ENCODE results near the gene NLRP7. TPM values are rescaled to one million over a fixed set of nuclear protein-coding genes. Genes with fewer than 3 reads are reported as not detected.
A peak's percentile ranks its signal among the peaks of the same experiment; 100 is the strongest.
"Not testable (repeated sequence)": the region's sequence is repeated elsewhere in the genome, so short reads cannot be mapped to it uniquely, and the experiment has no call there.

Gene NLRP7
- total RNA-seq (not detected), polyA plus RNA-seq (not detected)

GRCh38 chr19:54947381-54947780 is at the start of gene NLRP7:
NLRP7 (minus strand) TSS chr19:54947530.
- DNase-seq, result no peak
- Mint-ChIP-seq H3K27ac (no peak within 1 kb of the TSS), H3K4me1 (no peaks in the 10 kb centered on the region), H3K4me3 (no peak within 1 kb of the TSS), H3K9me3 (peaks cover 0 to 1% (median 0%) of the 10 kb centered on the region in 7 donors), H3K36me3 (no peaks in the 10 kb centered on the region), H3K27me3 (no peaks in the 10 kb centered on the region)
- Histone ChIP-seq H3K9me3 (ENCODE audit: control insufficient read depth in 2 of 2, low read length in 2 of 2) (no peaks in the 10 kb centered on the region), H3K27ac (ENCODE audit: insufficient read depth, low read length, poor library complexity, severe bottlenecking) (no peak within 1 kb of the TSS), H3K27me3 (ENCODE audit: control insufficient read depth, insufficient read depth, low read length) (no peaks in the 10 kb centered on the region), H3K4me3 (ENCODE audit: low read depth, low read length) (no peak within 1 kb of the TSS), H3K4me1 (ENCODE audit: control insufficient read depth, insufficient read depth, low read length, poor library complexity, severe bottlenecking) (no peaks in the 10 kb centered on the region), H3K36me3 (ENCODE audit: control insufficient read depth, insufficient read depth, low read length) (no peaks in the 10 kb centered on the region)
- no peak for ATAC-seq (ENCODE audit: low read depth in 2 of 2)

- no peak overlapping the region for H3K4me3 ChIP-seq (ENCODE audit: low read depth, low read length)
- no peak overlapping the region for H3K27ac Mint-ChIP-seq
- no peak overlapping the region for H3K27ac ChIP-seq (ENCODE audit: insufficient read depth, low read length, poor library complexity, severe bottlenecking)
- peaks cover 3% of the 10 kb centered on the region for H3K36me3 ChIP-seq (ENCODE audit: control insufficient read depth, insufficient read depth, low read length)
- no peak overlapping the region for H3K4me3 Mint-ChIP-seq
- H3K36me3 Mint-ChIP-seq, result peaks cover 14% of the 10 kb centered on the region
- H3K4me1 ChIP-seq (ENCODE audit: control insufficient read depth, insufficient read depth, low read length, poor library complexity, severe bottlenecking), result no peaks in the 10 kb centered on the region
- ATAC-seq (ENCODE audit: low read depth in 2 of 2) (no peak), DNase-seq (no peak)
- peaks cover 0 to 2% (median under 1%) of the 10 kb centered on the region in 7 donors for H3K9me3 Mint-ChIP-seq
- H3K27me3 ChIP-seq (ENCODE audit: control insufficient read depth, insufficient read depth, low read length), result no peaks in the 10 kb centered on the region
- peaks cover 24% of the 10 kb centered on the region for H3K27me3 Mint-ChIP-seq
- peaks cover 0 to 3% (median 0%) of the 10 kb centered on the region in 4 donors for H3K4me1 Mint-ChIP-seq
- H3K9me3 ChIP-seq (ENCODE audit: control insufficient read depth in 2 of 2, low read length in 2 of 2), result no peaks in the 10 kb centered on the region
Measured at GRCh38 chr19:54995561-54995960, 48.2 kb upstream of the NLRP7 start.

- not testable (repeated sequence) for H3K9me3 ChIP-seq (ENCODE audit: control insufficient read depth in 2 of 2, low read length in 2 of 2); H3K27ac Mint-ChIP-seq; H3K4me1 Mint-ChIP-seq; H3K4me1 ChIP-seq (ENCODE audit: control insufficient read depth, insufficient read depth, low read length, poor library complexity, severe bottlenecking); H3K27ac ChIP-seq (ENCODE audit: insufficient read depth, low read length, poor library complexity, severe bottlenecking); H3K36me3 ChIP-seq (ENCODE audit: control insufficient read depth, insufficient read depth, low read length); H3K9me3 Mint-ChIP-seq; ATAC-seq (ENCODE audit: low read depth in 2 of 2); H3K4me3 Mint-ChIP-seq; H3K27me3 ChIP-seq (ENCODE audit: control insufficient read depth, insufficient read depth, low read length); H3K4me3 ChIP-seq (ENCODE audit: low read depth, low read length); DNase-seq
- Mint-ChIP-seq H3K27me3 (peaks cover 17% of the 10 kb centered on the region), H3K36me3 (peaks cover 23% of the 10 kb centered on the region)
Measured at GRCh38 chr19:54989531-54989930, 42.2 kb upstream of the NLRP7 start.

GRCh38 chr19:54982562-54982961 is 35.2 kb upstream of the NLRP7 start:
- H3K4me1 Mint-ChIP-seq, DNase-seq: not testable (repeated sequence)

GRCh38 chr19:54973229-54974090 is 26.1 kb upstream of the NLRP7 start:
- ATAC-seq (ENCODE audit: low read depth in 2 of 2); H3K27me3 ChIP-seq (ENCODE audit: control insufficient read depth, insufficient read depth, low read length); H3K27me3 Mint-ChIP-seq; H3K4me1 Mint-ChIP-seq; H3K27ac Mint-ChIP-seq; H3K36me3 Mint-ChIP-seq; H3K27ac ChIP-seq (ENCODE audit: insufficient read depth, low read length, poor library complexity, severe bottlenecking); H3K9me3 Mint-ChIP-seq; H3K4me1 ChIP-seq (ENCODE audit: control insufficient read depth, insufficient read depth, low read length, poor library complexity, severe bottlenecking); H3K36me3 ChIP-seq (ENCODE audit: control insufficient read depth, insufficient read depth, low read length); H3K9me3 ChIP-seq (ENCODE audit: control insufficient read depth in 2 of 2, low read length in 2 of 2): not testable (repeated sequence)
- DNase-seq, result peak in 1 of 3 donors; percentile 33
- peak overlapping the region in 1 of 4 donors; percentile 0 for H3K4me3 Mint-ChIP-seq
- H3K4me3 ChIP-seq (ENCODE audit: low read depth, low read length), result peak overlapping the region; percentile 32

More at GRCh38 chr19:54982562-54982961, 35.2 kb upstream of the NLRP7 start:
- not testable (repeated sequence) for H3K36me3 ChIP-seq (ENCODE audit: control insufficient read depth, insufficient read depth, low read length); H3K4me3 Mint-ChIP-seq; H3K9me3 Mint-ChIP-seq; ATAC-seq (ENCODE audit: low read depth in 2 of 2); H3K27me3 ChIP-seq (ENCODE audit: control insufficient read depth, insufficient read depth, low read length); H3K4me3 ChIP-seq (ENCODE audit: low read depth, low read length); H3K27ac Mint-ChIP-seq; H3K27ac ChIP-seq (ENCODE audit: insufficient read depth, low read length, poor library complexity, severe bottlenecking); H3K4me1 ChIP-seq (ENCODE audit: control insufficient read depth, insufficient read depth, low read length, poor library complexity, severe bottlenecking); H3K27me3 Mint-ChIP-seq; H3K9me3 ChIP-seq (ENCODE audit: control insufficient read depth in 2 of 2, low read length in 2 of 2)
- H3K36me3 Mint-ChIP-seq, result peaks cover 10% of the 10 kb centered on the region

- H3K4me3 Mint-ChIP-seq; H3K27ac Mint-ChIP-seq; H3K4me1 ChIP-seq (ENCODE audit: control insufficient read depth, insufficient read depth, low read length, poor library complexity, severe bottlenecking): not testable (repeated sequence)
Measured at GRCh38 chr19:54971446-54971845, 24.1 kb upstream of the NLRP7 start.

GRCh38 chr19:54969647-54970046 is 22.3 kb upstream of the NLRP7 start:
- peaks cover 0 to 10% (median 2%) of the 10 kb centered on the region in 4 donors for H3K4me1 Mint-ChIP-seq
- H3K9me3 Mint-ChIP-seq, result peaks cover 0 to 5% (median 1%) of the 10 kb centered on the region in 7 donors
- H3K4me1 ChIP-seq (ENCODE audit: control insufficient read depth, insufficient read depth, low read length, poor library complexity, severe bottlenecking), result no peaks in the 10 kb centered on the region
- peaks cover 0 to 3% of the 10 kb centered on the region in 2 experiments for H3K9me3 ChIP-seq (ENCODE audit: control insufficient read depth in 2 of 2, low read length in 2 of 2)
- peaks cover 2% of the 10 kb centered on the region for H3K36me3 ChIP-seq (ENCODE audit: control insufficient read depth, insufficient read depth, low read length)
- H3K27ac ChIP-seq (ENCODE audit: insufficient read depth, low read length, poor library complexity, severe bottlenecking), result no peak overlapping the region
- no peak for ATAC-seq (ENCODE audit: low read depth in 2 of 2)
- no peak overlapping the region for H3K27ac Mint-ChIP-seq
- no peaks in the 10 kb centered on the region for H3K27me3 ChIP-seq (ENCODE audit: control insufficient read depth, insufficient read depth, low read length)
- peaks cover 5% of the 10 kb centered on the region for H3K36me3 Mint-ChIP-seq
- H3K27me3 Mint-ChIP-seq, result peaks cover 4% of the 10 kb centered on the region
- no peak overlapping the region for H3K4me3 ChIP-seq (ENCODE audit: low read depth, low read length)
- DNase-seq, result no peak
- H3K4me3 Mint-ChIP-seq, result no peak overlapping the region

More at GRCh38 chr19:54971446-54971845, 24.1 kb upstream of the NLRP7 start:
- not testable (repeated sequence) for H3K4me1 Mint-ChIP-seq; H3K36me3 Mint-ChIP-seq; H3K27me3 ChIP-seq (ENCODE audit: control insufficient read depth, insufficient read depth, low read length); ATAC-seq (ENCODE audit: low read depth in 2 of 2); H3K27ac ChIP-seq (ENCODE audit: insufficient read depth, low read length, poor library complexity, severe bottlenecking); H3K9me3 ChIP-seq (ENCODE audit: control insufficient read depth in 2 of 2, low read length in 2 of 2); H3K9me3 Mint-ChIP-seq; DNase-seq; H3K27me3 Mint-ChIP-seq; H3K4me3 ChIP-seq (ENCODE audit: low read depth, low read length); H3K36me3 ChIP-seq (ENCODE audit: control insufficient read depth, insufficient read depth, low read length)

GRCh38 chr19:54967611-54968010 is 20.3 kb upstream of the NLRP7 start:
- Histone ChIP-seq H3K4me3 (ENCODE audit: low read depth, low read length) (no peak overlapping the region), H3K9me3 (ENCODE audit: control insufficient read depth in 2 of 2, low read length in 2 of 2) (peaks cover 0 to 3% of the 10 kb centered on the region in 2 experiments), H3K27ac (ENCODE audit: insufficient read depth, low read length, poor library complexity, severe bottlenecking) (no peak overlapping the region), H3K36me3 (ENCODE audit: control insufficient read depth, insufficient read depth, low read length) (no peaks in the 10 kb centered on the region), H3K4me1 (ENCODE audit: control insufficient read depth, insufficient read depth, low read length, poor library complexity, severe bottlenecking) (no peaks in the 10 kb centered on the region), H3K27me3 (ENCODE audit: control insufficient read depth, insufficient read depth, low read length) (no peaks in the 10 kb centered on the region)
- Mint-ChIP-seq H3K9me3 (peaks cover 0 to 5% (median 1%) of the 10 kb centered on the region in 7 donors), H3K4me1 (peaks cover 0 to 3% (median 0%) of the 10 kb centered on the region in 4 donors), H3K36me3 (peaks cover 5% of the 10 kb centered on the region), H3K4me3 (peak overlapping the region in 2 of 4 donors; percentile 18 to 29), H3K27me3 (no peaks in the 10 kb centered on the region), H3K27ac (no peak overlapping the region)
- DNase-seq, result no peak
- ATAC-seq (ENCODE audit: low read depth in 2 of 2), result no peak
